Urinary bladder (tissue), 4 donors: ENCODE measurements around the gene PNKD. TPM values are rescaled to one million over a fixed set of nuclear protein-coding genes. Genes with fewer than 3 reads are reported as not detected.

ENCODE experiments used
- DNase-seq: peaks from one replicate; pipeline ENCODE4 v3.0.0-alpha.2; 2015; ENCODE audit errors: extremely low spot score
- H3K27ac ChIP-seq: one replicate; pipeline ENCODE4 v1.5.1; 2013; ENCODE audit warnings: low read depth, mild to moderate bottlenecking, moderate library complexity
- H3K36me3 ChIP-seq: one replicate; pipeline ENCODE4 v1.6.1; 2013; ENCODE audit warnings: mild to moderate bottlenecking, moderate library complexity; ENCODE audit not compliant: insufficient read depth
- H3K4me1 ChIP-seq: one replicate; pipeline ENCODE4 v1.6.1; 2013; ENCODE audit warnings: mild to moderate bottlenecking, moderate library complexity; ENCODE audit not compliant: insufficient read depth
- H3K4me3 ChIP-seq: one replicate; pipeline ENCODE4 v1.5.1; 2013; ENCODE audit warnings: low read depth, low read length
- WGBS: extraction: QIAGEN DNeasy Blood & Tissue Kit; methylation state at CpG from one replicate; pipeline ENCODE4 v1.1.7; 2013; 5-methylcytosine and 5-hydroxymethylcytosine counted together
- polyA plus RNA-seq: library from polyadenylated mRNA; stranded (reverse); fragments of 200-250 nt; gene quantifications from one replicate; pipeline ENCODE4 v1.2.3, GENCODE V29; 2013
- total RNA-seq: library from RNA; depleted of rRNA; stranded (reverse); fragments of >200 nt; gene quantifications from one replicate; pipeline ENCODE4 v1.2.3, GENCODE V29; 2014
- donor health status: healthy with polysubstance abuse.
- donor health status: healthy.

The PNKD gene
- total and polyA plus RNA-seq, 2 donors, result 24.6 to 92.7 TPM

DNA sequence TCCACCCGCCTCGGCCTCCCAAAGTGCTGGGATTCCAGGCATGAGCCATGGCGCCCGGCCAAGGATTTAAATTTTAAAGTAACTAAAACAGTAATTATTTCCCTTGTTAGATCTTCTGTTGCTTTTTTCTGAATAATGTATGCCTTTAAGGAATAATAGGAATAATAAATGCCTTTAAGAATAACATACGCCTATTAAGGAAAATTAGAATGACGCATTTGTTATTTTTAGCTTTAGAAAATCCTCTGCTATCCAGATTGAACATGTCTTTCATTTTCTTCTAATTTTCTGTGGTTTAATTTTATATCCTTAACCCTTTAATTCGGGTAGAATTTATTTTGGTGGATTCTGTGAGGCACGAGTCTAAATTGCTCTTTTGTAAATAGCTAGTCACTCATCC is 45.1 kb downstream of the PNKD start:
- H3K4me1 ChIP-seq, result no peaks in the 10 kb centered on the region

DNA sequence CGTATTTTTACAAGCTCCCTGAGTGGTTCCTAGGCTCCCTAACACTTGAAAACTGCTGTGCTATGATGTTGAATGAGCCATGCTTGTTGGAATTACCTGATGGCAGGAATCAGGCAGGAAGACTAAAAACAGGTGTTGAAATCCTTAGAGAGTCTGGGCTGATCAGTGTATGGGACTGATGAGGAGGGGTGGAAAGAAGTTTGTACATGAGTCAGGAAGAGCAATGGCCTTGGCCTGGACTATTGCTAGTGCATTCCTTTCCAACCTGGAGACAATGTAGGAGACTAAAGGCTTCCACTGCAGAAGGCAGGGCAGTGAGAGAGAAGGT is 46.9 kb downstream of the PNKD start:
- DNase-seq, result no peak
- WGBS, result 79% methylated on average over 1 of the region's 1 CpG

More for the DNA sequence above, 45.1 kb downstream of the PNKD start:
- WGBS, result 71% methylated on average over 8 of the region's 8 CpGs
- DNase-seq, result no peak
- no peaks in the 10 kb centered on the region for H3K36me3 ChIP-seq
- H3K27ac ChIP-seq, result no peak overlapping the region
- H3K4me3 ChIP-seq, result no peak overlapping the region

DNA sequence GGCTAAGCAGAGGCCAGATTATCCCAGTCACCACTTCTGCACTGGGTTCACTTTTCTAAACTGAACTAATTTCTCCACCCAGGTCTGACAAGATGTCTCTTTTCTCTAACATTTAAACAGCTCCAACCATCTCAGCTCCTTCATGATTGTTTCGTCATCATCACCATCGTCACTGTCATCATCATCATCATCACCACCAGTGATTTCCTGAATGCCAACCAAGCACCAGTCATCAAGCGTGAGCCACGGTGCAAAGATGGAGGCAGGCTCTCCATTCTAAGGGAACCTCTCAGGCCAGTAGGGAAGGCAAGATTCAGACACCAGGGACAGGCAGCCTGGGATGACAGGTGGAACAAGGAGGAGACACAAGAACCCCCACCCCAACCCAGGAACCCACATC is 47.5 kb downstream of the PNKD start:
- Histone ChIP-seq H3K36me3 (no peaks in the 10 kb centered on the region), H3K4me1 (no peaks in the 10 kb centered on the region), H3K4me3 (no peak overlapping the region), H3K27ac (no peak overlapping the region)
- WGBS, result 91% methylated on average over 4 of the region's 4 CpGs
- DNase-seq, result no peak

More for the DNA sequence above, 46.9 kb downstream of the PNKD start:
- Histone ChIP-seq H3K4me3 (no peak overlapping the region), H3K4me1 (no peaks in the 10 kb centered on the region), H3K36me3 (no peaks in the 10 kb centered on the region), H3K27ac (no peak overlapping the region)

DNA sequence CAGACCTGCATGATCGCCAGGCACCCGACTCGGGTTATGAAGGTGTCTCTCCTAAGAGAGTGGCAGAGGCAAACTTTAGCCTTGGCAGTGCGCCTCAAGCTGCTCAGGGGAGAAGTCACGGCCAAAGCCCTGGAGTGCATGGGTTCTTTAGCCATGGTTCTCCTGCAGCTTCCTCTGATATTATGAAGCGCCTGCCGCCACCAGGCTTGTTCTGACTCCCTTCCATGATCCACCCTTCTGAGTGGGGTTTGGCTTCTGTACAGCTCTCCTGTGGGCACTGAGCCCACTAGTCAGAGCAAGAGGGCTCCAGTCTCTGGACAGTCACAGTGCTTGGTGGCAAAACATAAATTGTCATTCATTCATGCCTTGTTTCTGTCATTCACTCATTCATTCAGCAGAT is 47.9 kb downstream of the PNKD start:
- WGBS, result 89% methylated on average over 7 of the region's 7 CpGs
- no peaks in the 10 kb centered on the region for H3K4me1 ChIP-seq
- no peak for DNase-seq
- no peaks in the 10 kb centered on the region for H3K36me3 ChIP-seq
- H3K27ac ChIP-seq, result no peak overlapping the region
- no peak overlapping the region for H3K4me3 ChIP-seq

DNA sequence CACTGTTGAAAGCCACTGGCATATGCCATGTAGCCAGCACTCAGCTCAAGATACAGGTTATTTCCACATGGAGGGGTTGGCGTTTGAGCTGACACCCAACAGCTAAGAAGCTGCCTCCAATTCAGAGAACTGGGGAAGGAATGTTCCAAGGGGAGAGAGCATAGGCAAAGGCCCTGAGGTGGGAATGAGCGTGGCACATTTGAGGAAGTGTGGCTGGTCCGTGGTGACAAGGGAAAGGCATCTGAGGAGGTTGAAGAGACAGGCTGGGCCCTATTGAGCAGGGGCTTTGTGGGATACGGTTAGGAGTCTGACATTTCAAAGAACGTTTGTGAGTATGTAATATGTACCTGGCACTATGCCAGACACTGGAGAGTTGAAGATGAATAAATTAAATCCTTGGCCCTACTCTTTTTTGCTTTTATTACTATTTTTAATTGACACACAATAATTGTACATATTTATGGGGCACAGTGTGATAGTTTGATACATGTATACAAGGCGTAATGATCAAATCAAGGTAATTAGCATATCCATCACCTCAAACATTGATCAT is 49.6 kb downstream of the PNKD start:
- Histone ChIP-seq H3K4me3 (no peak overlapping the region), H3K27ac (no peak overlapping the region), H3K4me1 (no peaks in the 10 kb centered on the region), H3K36me3 (no peaks in the 10 kb centered on the region)
- no peak for DNase-seq
- 66% methylated on average over 6 of the region's 6 CpGs for WGBS

DNA sequence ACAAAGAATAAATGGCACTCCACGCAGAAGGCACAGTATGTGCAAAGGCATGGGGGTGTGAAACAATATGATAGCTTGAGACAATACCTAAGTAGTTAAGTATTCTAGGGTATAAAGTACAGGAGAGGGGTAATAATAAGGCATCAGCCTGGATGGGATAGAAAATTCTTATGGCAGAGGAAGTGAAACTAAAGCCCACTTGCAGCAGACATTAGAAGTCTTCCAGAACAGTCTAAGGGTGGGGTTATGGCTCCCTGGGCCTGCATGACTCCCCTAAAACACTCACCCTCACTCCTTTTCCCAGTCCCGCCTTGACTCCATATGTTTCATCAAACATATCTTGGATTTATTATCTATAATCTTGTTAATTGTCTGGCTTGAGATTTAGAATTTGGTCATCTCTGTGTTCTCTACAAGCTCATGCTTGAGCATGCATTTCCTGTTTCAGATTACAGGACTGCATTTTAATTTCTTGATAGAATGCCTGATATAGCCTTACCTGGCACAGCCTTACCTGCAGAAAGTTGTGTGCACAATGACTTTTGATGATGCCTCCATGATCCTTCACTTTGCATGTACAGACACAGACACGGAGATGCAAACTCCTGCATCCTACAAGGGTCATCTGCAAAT is 50.5 kb downstream of the PNKD start:
- H3K27ac ChIP-seq, result no peak overlapping the region
- no peak for DNase-seq
- H3K4me3 ChIP-seq, result no peak overlapping the region
- 92% methylated on average over 3 of the region's 3 CpGs for WGBS
- H3K4me1 ChIP-seq, result no peaks in the 10 kb centered on the region
- no peaks in the 10 kb centered on the region for H3K36me3 ChIP-seq

DNA sequence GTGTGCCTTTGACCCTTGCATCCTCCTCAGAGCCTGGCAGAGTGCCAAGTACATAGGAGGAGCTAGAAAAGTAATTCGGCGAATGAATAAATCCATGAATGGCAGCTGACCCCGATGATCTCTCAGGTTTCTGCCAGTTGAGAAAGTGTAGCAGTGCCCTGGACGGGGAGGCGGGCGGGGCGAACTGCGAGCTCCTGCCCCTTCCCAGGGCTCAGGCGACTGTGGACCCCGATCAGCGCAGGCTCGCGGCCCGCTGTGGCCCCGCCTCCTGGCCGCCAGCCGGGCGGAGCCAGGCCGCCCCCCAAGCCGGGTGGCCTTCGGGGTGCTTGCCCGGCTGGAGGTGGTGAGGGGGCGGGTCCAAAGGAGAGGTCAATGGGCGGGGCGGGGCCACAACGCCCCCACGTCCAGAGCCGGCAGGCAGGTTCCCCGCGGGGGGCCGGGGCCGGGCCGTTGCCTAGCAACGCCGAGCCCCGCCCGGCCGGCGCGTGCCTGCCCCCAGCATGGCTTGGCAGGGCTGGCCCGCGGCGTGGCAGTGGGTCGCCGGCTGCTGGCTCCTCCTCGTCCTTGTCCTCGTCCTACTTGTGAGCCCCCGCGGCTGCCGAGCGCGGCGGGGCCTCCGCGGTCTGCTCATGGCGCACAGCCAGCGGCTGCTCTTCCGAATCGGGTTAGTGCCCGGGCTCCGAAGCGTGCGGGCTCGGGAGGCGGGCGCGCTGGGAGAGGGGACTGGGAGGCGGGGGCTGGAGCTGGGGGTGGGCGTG is 52.6 kb downstream of the PNKD start:
- peak overlapping the region; percentile 58 for H3K4me3 ChIP-seq
- WGBS, result under 1% methylated on average over 69 of the region's 69 CpGs
- peak; percentile 80 for DNase-seq
- H3K27ac ChIP-seq, result peak overlapping the region; percentile 82
- H3K36me3 ChIP-seq, result no peaks in the 10 kb centered on the region
- no peaks in the 10 kb centered on the region for H3K4me1 ChIP-seq

DNA sequence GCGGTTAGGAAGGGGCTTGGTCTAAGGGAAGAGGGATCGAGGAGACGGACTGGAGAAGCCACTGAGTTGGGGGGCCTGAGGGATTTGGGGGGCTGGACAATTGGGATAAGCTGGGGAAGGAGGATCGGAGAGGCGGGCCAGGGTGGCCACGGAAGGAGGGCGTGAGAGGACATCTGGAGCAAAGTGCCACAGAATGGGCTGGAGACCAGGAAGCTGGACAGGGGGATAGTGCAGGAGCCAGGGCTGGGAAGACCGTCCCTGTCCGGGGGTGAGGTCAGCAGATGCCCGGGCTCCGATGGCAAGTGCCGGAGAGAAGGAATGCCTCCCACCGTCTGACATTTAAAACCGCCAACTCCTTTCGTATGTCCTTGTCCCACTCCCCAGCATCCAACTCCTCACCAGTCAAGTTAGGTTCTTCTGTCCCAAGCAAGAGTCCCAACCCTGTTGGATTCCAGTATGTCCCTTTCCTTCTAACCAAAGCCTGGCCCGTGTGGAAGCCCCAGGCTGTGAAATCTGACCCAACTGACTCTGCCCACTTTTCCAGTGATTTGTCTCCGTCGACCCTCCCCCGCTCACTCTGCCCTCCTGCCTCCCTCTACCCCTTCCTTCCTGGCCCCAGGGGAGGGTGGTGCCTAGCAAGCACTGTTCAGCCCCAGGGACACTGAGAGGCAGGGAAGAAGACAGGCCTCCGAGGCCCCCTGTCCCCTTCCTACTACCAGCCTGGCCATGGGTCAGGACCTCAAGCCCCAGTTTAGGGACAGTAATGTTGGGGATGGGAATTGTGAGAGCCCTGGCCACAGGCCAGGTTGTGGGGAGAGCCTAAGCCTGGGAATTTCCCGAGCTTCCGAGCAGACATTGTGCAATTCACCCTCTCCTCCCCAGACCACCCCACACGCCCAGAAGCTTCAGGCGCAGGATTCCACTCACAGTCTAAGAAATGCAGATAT is 53.5 kb downstream of the PNKD start:
- no peaks in the 10 kb centered on the region for H3K4me1 ChIP-seq
- no peak for DNase-seq
- H3K36me3 ChIP-seq, result no peaks in the 10 kb centered on the region
- peak overlapping the region; percentile 76 for H3K27ac ChIP-seq
- peak overlapping the region; percentile 58 for H3K4me3 ChIP-seq
- WGBS, result 10% methylated on average over 24 of the region's 24 CpGs

DNA sequence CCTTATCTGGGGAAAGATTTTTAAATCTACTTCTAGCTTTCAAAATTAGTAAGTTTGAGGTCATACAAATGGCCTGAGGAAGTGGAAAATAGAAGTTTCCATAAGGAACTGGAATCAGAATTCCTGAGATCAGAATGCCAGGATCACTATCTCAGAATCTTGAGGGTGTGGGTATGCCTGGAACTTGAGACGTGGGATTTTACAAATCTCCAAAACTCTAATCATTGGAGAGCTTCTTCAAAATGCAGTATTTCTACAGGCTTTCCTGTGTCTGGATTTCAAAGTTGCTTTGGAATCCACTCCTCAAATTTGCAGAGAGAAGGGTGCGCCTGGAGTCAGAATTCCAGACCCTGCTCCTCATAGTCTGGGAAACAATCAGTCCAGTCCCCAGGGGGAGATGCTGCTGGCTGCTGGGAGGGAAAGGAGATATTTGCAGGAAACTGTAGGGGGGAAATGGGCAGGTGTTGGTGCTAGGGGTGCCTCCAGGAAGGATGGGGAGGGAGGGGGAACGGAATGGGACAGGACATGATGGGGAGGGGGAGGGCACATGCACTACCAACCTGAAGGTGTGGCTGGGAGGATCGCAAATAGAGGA is 55.3 kb downstream of the PNKD start:
- no peak overlapping the region for H3K27ac ChIP-seq
- no peaks in the 10 kb centered on the region for H3K4me1 ChIP-seq
- no peak for DNase-seq
- H3K4me3 ChIP-seq, result no peak overlapping the region
- WGBS, result 61% methylated on average over 4 of the region's 4 CpGs
- no peaks in the 10 kb centered on the region for H3K36me3 ChIP-seq

DNA sequence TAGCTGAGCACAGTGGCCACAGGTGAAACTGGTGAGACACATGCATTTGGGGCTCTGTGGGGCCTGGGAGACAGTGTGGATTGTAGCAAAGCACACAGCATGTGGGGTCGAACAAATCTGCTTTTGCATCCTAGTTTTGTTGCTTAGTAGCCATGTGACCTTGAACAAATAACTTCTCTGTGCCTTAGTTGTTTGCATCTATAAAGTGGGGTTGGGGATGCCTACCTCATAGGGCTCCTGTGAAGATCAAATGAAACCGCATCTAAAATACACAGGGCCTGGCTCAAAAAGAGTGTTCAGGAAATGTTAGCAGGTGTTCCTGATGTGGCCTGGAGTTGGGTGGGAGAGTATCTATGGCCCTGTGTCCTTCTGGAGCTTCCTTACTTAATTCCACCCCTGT is 56.0 kb downstream of the PNKD start:
- H3K27ac ChIP-seq, result no peak overlapping the region
- no peak for DNase-seq
- 85% methylated on average over 2 of the region's 2 CpGs for WGBS
- H3K4me3 ChIP-seq, result no peak overlapping the region
- H3K36me3 ChIP-seq, result no peaks in the 10 kb centered on the region
- H3K4me1 ChIP-seq, result no peaks in the 10 kb centered on the region

DNA sequence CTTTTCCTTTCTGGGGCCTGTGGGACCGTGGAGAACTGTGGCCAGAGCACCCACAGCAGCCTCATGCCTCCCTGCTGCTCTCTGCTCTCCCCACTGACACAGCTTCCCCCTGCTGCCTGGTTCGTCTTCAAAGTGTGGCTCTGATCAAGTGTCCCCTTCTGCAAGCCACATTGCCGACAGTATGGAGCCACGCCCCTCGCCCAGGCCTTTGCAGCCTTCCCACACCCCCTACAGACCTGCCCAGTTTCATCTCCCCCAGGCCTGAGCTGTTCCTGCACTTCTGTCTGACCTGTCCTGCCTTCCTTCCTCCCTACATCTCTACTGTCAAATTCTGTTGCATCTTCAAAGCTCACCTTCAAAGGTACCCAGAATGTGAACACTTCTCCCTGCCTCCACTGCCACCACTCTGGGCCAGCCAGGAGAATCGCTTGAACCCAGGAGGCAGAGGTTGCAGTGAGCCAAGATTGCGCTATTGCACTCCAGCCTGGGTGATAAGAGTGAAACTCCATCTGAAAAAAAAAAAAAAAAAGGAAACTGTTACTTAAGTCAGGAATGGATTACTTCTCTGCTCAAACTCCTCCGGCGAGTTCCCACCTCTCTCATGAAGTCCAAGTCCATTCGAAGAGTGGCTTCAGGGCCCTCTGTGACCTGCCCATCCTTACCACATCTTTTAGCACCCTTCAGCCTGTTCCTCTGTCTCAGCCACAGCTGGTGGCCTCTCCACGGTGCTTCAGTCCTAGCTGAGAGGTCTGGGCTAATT is 57.3 kb downstream of the PNKD start:
- H3K4me1 ChIP-seq, result no peaks in the 10 kb centered on the region
- DNase-seq, result no peak
- WGBS, result 73% methylated on average over 11 of the region's 11 CpGs
- H3K36me3 ChIP-seq, result no peaks in the 10 kb centered on the region
- no peak overlapping the region for H3K27ac ChIP-seq
- H3K4me3 ChIP-seq, result no peak overlapping the region

DNA sequence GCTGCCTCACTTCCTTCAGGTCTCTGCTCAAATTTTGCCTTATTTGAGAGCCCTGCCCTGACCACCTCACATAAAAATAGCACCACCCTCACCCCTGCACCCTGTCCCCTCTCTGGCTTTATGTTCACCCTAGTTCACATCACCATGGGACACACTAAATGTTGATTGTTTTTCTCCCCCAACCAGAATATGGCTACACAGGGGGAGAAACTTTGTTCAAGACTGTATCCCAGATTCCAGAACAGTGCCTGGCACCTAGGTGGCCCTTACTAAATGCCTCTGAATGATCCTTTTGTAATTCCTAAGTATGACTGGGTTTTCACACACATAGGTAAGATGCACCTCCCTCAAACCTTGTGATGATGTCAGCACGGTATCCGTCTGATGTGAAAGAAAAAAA is 58.0 kb downstream of the PNKD start:
- Histone ChIP-seq H3K36me3 (no peaks in the 10 kb centered on the region), H3K4me3 (no peak overlapping the region), H3K4me1 (no peaks in the 10 kb centered on the region), H3K27ac (no peak overlapping the region)
- WGBS, result 97% methylated on average over 2 of the region's 2 CpGs
- no peak for DNase-seq
